IMR-90 (cell line): ENCODE results near the gene RASL11B.

Experiments
- POLR2A ChIP-seq: IDR thresholded peaks from 2 replicates; pipeline ENCODE4 v1.6.1; 2012; ENCODE audit warnings: mild to moderate bottlenecking, low read depth, low read length
- TF ChIP-seq, protein P1 (sequence below): conservative IDR thresholded peaks from 2 replicates; pipeline ENCODE4 v1.5.1; 2012; ENCODE audit warnings: mild to moderate bottlenecking, low read depth, low read length, improper control_type of control experiment
- TF ChIP-seq, protein P2 (sequence below): fragments of 150-350 bp; IDR thresholded peaks from 2 replicates; pipeline ENCODE4 v1.6.1; 2016; ENCODE audit warnings: low read depth, mild to moderate bottlenecking, low read length, moderate library complexity, borderline replicate concordance

DNA sequence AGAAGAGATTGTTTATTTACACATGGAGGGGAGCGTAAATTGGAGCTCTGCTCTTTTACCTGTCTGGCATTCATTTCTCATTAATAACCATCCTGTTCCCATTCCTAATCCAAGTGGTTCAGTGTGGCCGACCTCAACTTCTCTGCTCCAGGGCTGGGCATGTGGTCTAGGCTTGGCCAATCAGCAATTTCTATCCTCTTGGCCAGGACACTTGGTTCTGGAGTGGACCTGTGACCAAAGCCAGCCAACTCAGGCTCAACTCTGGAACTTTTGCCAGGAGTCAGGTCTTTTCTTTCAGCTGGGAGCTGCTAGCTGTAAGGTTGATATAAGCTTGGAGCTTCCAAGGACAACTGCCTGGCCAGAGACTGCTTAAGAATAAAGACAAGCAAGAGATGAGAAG lies 15.6 kb upstream of the RASL11B start:
- TF ChIP-seq, protein P1, sequence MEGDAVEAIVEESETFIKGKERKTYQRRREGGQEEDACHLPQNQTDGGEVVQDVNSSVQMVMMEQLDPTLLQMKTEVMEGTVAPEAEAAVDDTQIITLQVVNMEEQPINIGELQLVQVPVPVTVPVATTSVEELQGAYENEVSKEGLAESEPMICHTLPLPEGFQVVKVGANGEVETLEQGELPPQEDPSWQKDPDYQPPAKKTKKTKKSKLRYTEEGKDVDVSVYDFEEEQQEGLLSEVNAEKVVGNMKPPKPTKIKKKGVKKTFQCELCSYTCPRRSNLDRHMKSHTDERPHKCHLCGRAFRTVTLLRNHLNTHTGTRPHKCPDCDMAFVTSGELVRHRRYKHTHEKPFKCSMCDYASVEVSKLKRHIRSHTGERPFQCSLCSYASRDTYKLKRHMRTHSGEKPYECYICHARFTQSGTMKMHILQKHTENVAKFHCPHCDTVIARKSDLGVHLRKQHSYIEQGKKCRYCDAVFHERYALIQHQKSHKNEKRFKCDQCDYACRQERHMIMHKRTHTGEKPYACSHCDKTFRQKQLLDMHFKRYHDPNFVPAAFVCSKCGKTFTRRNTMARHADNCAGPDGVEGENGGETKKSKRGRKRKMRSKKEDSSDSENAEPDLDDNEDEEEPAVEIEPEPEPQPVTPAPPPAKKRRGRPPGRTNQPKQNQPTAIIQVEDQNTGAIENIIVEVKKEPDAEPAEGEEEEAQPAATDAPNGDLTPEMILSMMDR, result no peak
- TF ChIP-seq, protein P2, sequence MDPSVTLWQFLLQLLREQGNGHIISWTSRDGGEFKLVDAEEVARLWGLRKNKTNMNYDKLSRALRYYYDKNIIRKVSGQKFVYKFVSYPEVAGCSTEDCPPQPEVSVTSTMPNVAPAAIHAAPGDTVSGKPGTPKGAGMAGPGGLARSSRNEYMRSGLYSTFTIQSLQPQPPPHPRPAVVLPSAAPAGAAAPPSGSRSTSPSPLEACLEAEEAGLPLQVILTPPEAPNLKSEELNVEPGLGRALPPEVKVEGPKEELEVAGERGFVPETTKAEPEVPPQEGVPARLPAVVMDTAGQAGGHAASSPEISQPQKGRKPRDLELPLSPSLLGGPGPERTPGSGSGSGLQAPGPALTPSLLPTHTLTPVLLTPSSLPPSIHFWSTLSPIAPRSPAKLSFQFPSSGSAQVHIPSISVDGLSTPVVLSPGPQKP, result no peak
- no peak for TF ChIP-seq POLR2A
